Cardiac muscle cell (in vitro differentiated cells and primary cell): Measurements from ENCODE around the gene LCN1. TPM values are rescaled to one million over a fixed set of nuclear protein-coding genes. Genes with fewer than 3 reads are reported as not detected.

ENCODE experiments used
- DNase-seq, 2 donors: peaks; one replicate each; pipeline versions ENCODE4 v3.0.0 to v3.0.0-alpha.2; 2010 to 2017; ENCODE audit warnings: low read depth in 1 of 2, low spot score in 1 of 2
- H3K27ac ChIP-seq: fragments of 200-600 bp; sonication (generic); 2 replicates; pipeline ENCODE4 v1.5.1; 2016
- H3K27me3 ChIP-seq: fragments of 200-600 bp; sonication (generic); 2 replicates; pipeline ENCODE4 v1.6.0; 2016; ENCODE audit warnings: control low read depth
- H3K36me3 ChIP-seq: fragments of 200-600 bp; sonication (generic); 2 replicates; pipeline ENCODE4 v1.5.1; 2016; ENCODE audit warnings: control low read depth
- H3K4me1 ChIP-seq: fragments of 200-600 bp; sonication (generic); 2 replicates; pipeline ENCODE4 v1.8.1; 2017; ENCODE audit warnings: low read depth, mild to moderate bottlenecking, mixed run types
- H3K4me3 ChIP-seq: fragments of 200-600 bp; sonication (generic); 2 replicates; pipeline ENCODE4 v1.5.1; 2016; ENCODE audit warnings: mild to moderate bottlenecking
- H3K9me3 ChIP-seq: fragments of 200-600 bp; sonication (generic); 2 replicates; pipeline ENCODE4 v1.5.1; 2017; ENCODE audit warnings: low read depth, mild to moderate bottlenecking, control low read depth
- CTCF ChIP-seq: IDR thresholded peaks from 2 replicates; pipeline ENCODE4 v1.5.1; 2012; ENCODE audit warnings: low read depth, mild to moderate bottlenecking, low read length
- polyA plus RNA-seq: library from polyadenylated mRNA; unstranded; fragments of >200 nt; fragmentation: Nextera tagmentation; extraction: Ambion mirVana; gene quantifications from 2 replicates; pipeline ENCODE4 v1.2.1, GENCODE V29; 2016
- total RNA-seq: library from RNA; depleted of rRNA; stranded (reverse); fragments of >200 nt; gene quantifications from 2 replicates; pipeline ENCODE4 v1.2.3, GENCODE V29; 2016

Gene LCN1
- total and polyA plus RNA-seq, 2 experiments from 2014 or later: 0.37 TPM; not detected in 1

- TF ChIP-seq CTCF: no peak
- no peaks in the 10 kb centered on the region for H3K27me3 ChIP-seq
- DNase-seq: no peak
- no peaks in the 10 kb centered on the region for H3K36me3 ChIP-seq
- H3K4me1 ChIP-seq: no peaks in the 10 kb centered on the region
- H3K9me3 ChIP-seq: no peaks in the 10 kb centered on the region
- H3K27ac ChIP-seq: no peak overlapping the region
- no peak overlapping the region for H3K4me3 ChIP-seq
These were observed 29.2 kb downstream of the LCN1 start for GRCh38 chr9:135550344-135550918.

- H3K27ac ChIP-seq: no peak overlapping the region
- H3K4me1 ChIP-seq: no peaks in the 10 kb centered on the region
- no peaks in the 10 kb centered on the region for H3K27me3 ChIP-seq
- no peak for TF ChIP-seq CTCF
- no peaks in the 10 kb centered on the region for H3K9me3 ChIP-seq
- H3K4me3 ChIP-seq: no peak overlapping the region
- no peak for DNase-seq
- H3K36me3 ChIP-seq: no peaks in the 10 kb centered on the region
These were observed 29.8 kb downstream of the LCN1 start for GRCh38 chr9:135551031-135551430.

GRCh38 chr9:135551456-135551855, 30.2 kb downstream of the LCN1 start:
- no peak for TF ChIP-seq CTCF
- Histone ChIP-seq H3K27ac (no peak overlapping the region), H3K4me1 (no peaks in the 10 kb centered on the region), H3K9me3 (no peaks in the 10 kb centered on the region), H3K27me3 (no peaks in the 10 kb centered on the region), H3K4me3 (no peak overlapping the region), H3K36me3 (no peaks in the 10 kb centered on the region)
- no peak for DNase-seq

GRCh38 chr9:135552021-135552697, 30.9 kb downstream of the LCN1 start:
- H3K27me3 ChIP-seq: no peaks in the 10 kb centered on the region

GRCh38 chr9:135552698-135553171, 31.5 kb downstream of the LCN1 start:
- no peak for TF ChIP-seq CTCF
- H3K36me3 ChIP-seq: no peaks in the 10 kb centered on the region

More at GRCh38 chr9:135552021-135552697, 30.9 kb downstream of the LCN1 start:
- no peak for DNase-seq
- no peak overlapping the region for H3K27ac ChIP-seq
- H3K36me3 ChIP-seq: no peaks in the 10 kb centered on the region
- H3K4me1 ChIP-seq: no peaks in the 10 kb centered on the region
- TF ChIP-seq CTCF: no peak
- no peak overlapping the region for H3K4me3 ChIP-seq
- H3K9me3 ChIP-seq: no peaks in the 10 kb centered on the region

More at GRCh38 chr9:135552698-135553171, 31.5 kb downstream of the LCN1 start:
- H3K9me3 ChIP-seq: no peaks in the 10 kb centered on the region
- no peak overlapping the region for H3K4me3 ChIP-seq
- H3K4me1 ChIP-seq: no peaks in the 10 kb centered on the region
- DNase-seq: no peak
- no peak overlapping the region for H3K27ac ChIP-seq
- H3K27me3 ChIP-seq: no peaks in the 10 kb centered on the region
